Astrocyte (in vitro differentiated cells and primary cell): ENCODE results near the gene NRARP. TPM values are rescaled to one million over a fixed set of nuclear protein-coding genes. Genes with fewer than 3 reads are reported as not detected.

Experiments
- DNase-seq: peaks from one replicate; pipeline ENCODE4 v3.0.0-alpha.2; 2010; ENCODE audit warnings: low read depth
- FAIRE-seq: peaks from 2 replicates; lab custom pipeline; 2011; peaks lifted over from hg19 to GRCh38; lab: Jason Lieb, UNC
- H2AFZ ChIP-seq: 2 replicates; pipeline ENCODE4 v1.6.0; 2012; ENCODE audit warnings: low read depth, low read length, inconsistent platforms
- H3K27ac ChIP-seq: 2 replicates; pipeline ENCODE4 v1.5.1; 2011; ENCODE audit warnings: low read depth, low read length, inconsistent platforms
- H3K27me3 ChIP-seq: 2 replicates; pipeline ENCODE4 v1.6.0; 2011; ENCODE audit warnings: low read length, inconsistent platforms; ENCODE audit not compliant: insufficient read depth
- H3K36me3 ChIP-seq: 2 replicates; pipeline ENCODE4 v1.5.1; 2011; ENCODE audit warnings: low read length, inconsistent platforms; ENCODE audit not compliant: insufficient read depth
- H3K4me1 ChIP-seq: 2 replicates; pipeline ENCODE4 v1.5.1; 2011; ENCODE audit warnings: low read length, inconsistent platforms; ENCODE audit not compliant: insufficient read depth
- H3K4me2 ChIP-seq: 2 replicates; pipeline ENCODE4 v1.6.0; 2012; ENCODE audit warnings: low read length, inconsistent platforms
- H3K4me3 ChIP-seq: 2 replicates; pipeline ENCODE4 v1.5.1; 2011; ENCODE audit warnings: low read depth, mild to moderate bottlenecking, low read length, inconsistent platforms; ENCODE audit not compliant: insufficient read depth
- H3K79me2 ChIP-seq: 2 replicates; pipeline ENCODE4 v1.6.0; 2012; ENCODE audit warnings: mild to moderate bottlenecking, low read length, inconsistent platforms; ENCODE audit not compliant: insufficient read depth
- H3K9ac ChIP-seq: 2 replicates; pipeline ENCODE4 v1.6.0; 2012; ENCODE audit warnings: mild to moderate bottlenecking, low read length, inconsistent platforms
- H3K9me3 ChIP-seq: 2 replicates; pipeline ENCODE4 v1.5.1; 2012; ENCODE audit warnings: low read depth, mild to moderate bottlenecking, low read length, inconsistent platforms; ENCODE audit not compliant: insufficient read depth
- H4K20me1 ChIP-seq: 2 replicates; pipeline ENCODE4 v1.6.0; 2012; ENCODE audit warnings: low read length, inconsistent platforms; ENCODE audit not compliant: insufficient read depth
- H3K27ac Mint-ChIP-seq: one replicate; pipeline ENCODE4 v1.8.0; 2021; ENCODE audit warnings: mild to moderate bottlenecking, mixed read lengths; ENCODE audit not compliant: unreplicated experiment
- H3K27me3 Mint-ChIP-seq: one replicate; pipeline ENCODE4 v1.8.0; 2021; ENCODE audit warnings: low read depth, mixed read lengths; ENCODE audit not compliant: unreplicated experiment
- H3K36me3 Mint-ChIP-seq: one replicate; pipeline ENCODE4 v1.8.0; 2021; ENCODE audit warnings: low read depth, mixed read lengths; ENCODE audit not compliant: unreplicated experiment
- H3K4me1 Mint-ChIP-seq: one replicate; pipeline ENCODE4 v1.8.0; 2021; ENCODE audit warnings: low read depth, mixed read lengths; ENCODE audit not compliant: unreplicated experiment
- H3K4me3 Mint-ChIP-seq: one replicate; pipeline ENCODE4 v1.8.0; 2021; ENCODE audit warnings: mild to moderate bottlenecking, moderate library complexity, mixed read lengths; ENCODE audit not compliant: unreplicated experiment
- H3K9me3 Mint-ChIP-seq: one replicate; pipeline ENCODE4 v1.8.0; 2021; ENCODE audit warnings: mild to moderate bottlenecking, mixed read lengths; ENCODE audit not compliant: unreplicated experiment
- CTCF ChIP-seq: IDR thresholded peaks from 2 replicates; pipeline ENCODE4 v1.5.1; 2011; ENCODE audit warnings: low read depth, mild to moderate bottlenecking, inconsistent platforms, low read length, moderate library complexity; ENCODE audit not compliant: insufficient read depth
- EZH2 ChIP-seq: IDR thresholded peaks from 2 replicates; pipeline ENCODE4 v1.6.1; 2012; ENCODE audit warnings: mild to moderate bottlenecking, low read length, inconsistent platforms; ENCODE audit not compliant: insufficient read depth
- total RNA-seq: library from RNA; stranded (reverse); gene quantifications from 2 replicates; pipeline ENCODE4 v1.2.1, GENCODE V29; 2021

Gene NRARP
- total RNA-seq, 1 donor from 2014 or later = 7.3 TPM

DNA sequence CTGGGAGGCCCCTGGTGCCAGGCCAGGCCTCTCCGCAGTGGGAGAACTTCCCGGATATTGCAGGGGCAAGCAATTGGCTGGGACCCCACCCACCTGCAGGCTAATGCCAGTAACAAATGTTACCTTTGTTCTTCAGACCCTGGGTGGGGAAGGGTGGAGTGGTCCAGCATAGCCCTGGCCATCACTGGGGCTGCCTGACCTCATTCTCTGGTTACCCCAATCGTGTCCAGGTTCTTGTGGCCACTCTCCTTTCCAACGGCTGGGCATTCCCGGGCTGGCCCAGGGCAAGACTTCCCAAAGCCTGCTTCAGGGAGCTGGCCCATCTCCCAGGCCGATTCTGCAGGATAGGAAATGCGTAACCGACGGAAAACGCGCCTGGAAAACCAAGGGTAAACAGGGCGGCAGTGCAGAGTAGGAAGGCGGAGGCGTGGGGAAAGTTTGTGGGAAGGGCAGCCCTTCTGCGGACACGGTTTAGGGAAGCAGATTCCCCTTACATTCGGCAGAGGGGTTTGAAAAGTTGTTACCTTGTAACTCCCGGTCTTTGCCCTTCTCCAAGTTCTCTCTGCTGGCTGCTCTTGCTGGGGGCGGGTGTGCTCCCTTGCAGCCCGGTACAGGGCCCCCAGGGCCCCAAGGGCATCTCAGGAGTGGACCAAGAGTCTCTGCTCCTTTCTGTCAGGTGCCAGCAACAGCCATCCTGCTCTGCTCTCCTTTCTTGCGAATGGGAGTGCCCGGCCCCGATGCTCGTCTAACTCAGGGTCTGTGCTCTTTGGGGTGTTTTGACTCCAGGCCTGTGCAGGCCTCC lies 3.5 kb downstream of the NRARP start:
- H3K36me3 ChIP-seq = no peaks in the 10 kb centered on the region
- H3K4me3 Mint-ChIP-seq = no peak overlapping the region
- peak overlapping the region; percentile 16 for H3K9ac ChIP-seq
- H3K4me1 Mint-ChIP-seq = peaks cover 8% of the 10 kb centered on the region
- peaks cover 10% of the 10 kb centered on the region for H3K27me3 ChIP-seq
- DNase-seq (peak; percentile 31), FAIRE-seq (no peak)
- H3K27ac ChIP-seq = no peak overlapping the region
- no peaks in the 10 kb centered on the region for H3K79me2 ChIP-seq
- H3K9me3 ChIP-seq = peaks cover 4% of the 10 kb centered on the region
- H3K27ac Mint-ChIP-seq = no peak overlapping the region
- H4K20me1 ChIP-seq = peaks cover 3% of the 10 kb centered on the region
- peak overlapping the region; percentile 68 for H3K4me2 ChIP-seq
- H3K36me3 Mint-ChIP-seq = no peaks in the 10 kb centered on the region
- peaks cover 11% of the 10 kb centered on the region for H3K27me3 Mint-ChIP-seq
- peak overlapping the region; percentile 59 for H2AFZ ChIP-seq
- TF ChIP-seq CTCF (no peak), EZH2 (no peak)
- H3K4me3 ChIP-seq = no peak overlapping the region
- H3K4me1 ChIP-seq = peaks cover 38% of the 10 kb centered on the region
- H3K9me3 Mint-ChIP-seq = no peaks in the 10 kb centered on the region

DNA sequence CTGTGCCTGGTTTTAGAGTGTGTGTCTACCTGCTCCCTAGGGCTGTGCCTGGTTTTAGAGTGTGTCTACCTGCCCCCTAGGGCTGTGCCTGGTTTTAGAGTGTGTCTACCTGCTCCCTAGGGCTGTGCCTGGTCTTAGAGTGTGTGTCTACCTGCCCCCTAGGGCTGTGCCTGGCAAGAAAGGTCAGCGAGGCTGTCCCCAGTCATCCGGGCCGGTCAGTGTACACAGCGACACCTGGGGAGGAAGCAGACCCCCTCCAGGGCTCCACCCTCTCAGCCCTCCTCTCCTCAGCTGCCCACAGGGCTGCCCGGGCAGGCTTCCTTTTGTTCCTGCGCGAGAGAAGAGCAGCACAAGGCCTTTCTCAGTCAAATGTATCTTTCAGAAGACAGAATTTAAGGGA lies 4.1 kb downstream of the NRARP start:
- H3K4me3 ChIP-seq = no peak overlapping the region
- no peak overlapping the region for H3K27ac ChIP-seq
- H3K27me3 ChIP-seq = peaks cover 14% of the 10 kb centered on the region
- H3K9ac ChIP-seq = no peak overlapping the region
- no peak for DNase-seq
- no peaks in the 10 kb centered on the region for H3K36me3 ChIP-seq
- no peaks in the 10 kb centered on the region for H3K36me3 Mint-ChIP-seq
- no peak for FAIRE-seq
- no peaks in the 10 kb centered on the region for H3K9me3 Mint-ChIP-seq
- H3K9me3 ChIP-seq = peaks cover 4% of the 10 kb centered on the region
- H4K20me1 ChIP-seq = peaks cover 3% of the 10 kb centered on the region
- H3K27ac Mint-ChIP-seq = no peak overlapping the region
- H2AFZ ChIP-seq = peak overlapping the region; percentile 11
- peaks cover 38% of the 10 kb centered on the region for H3K4me1 ChIP-seq
- no peak overlapping the region for H3K4me3 Mint-ChIP-seq
- no peaks in the 10 kb centered on the region for H3K79me2 ChIP-seq
- H3K27me3 Mint-ChIP-seq = peaks cover 11% of the 10 kb centered on the region
- H3K4me1 Mint-ChIP-seq = peaks cover 8% of the 10 kb centered on the region
- TF ChIP-seq CTCF (no peak), EZH2 (no peak)
- peak overlapping the region; percentile 68 for H3K4me2 ChIP-seq
